BE2C (cell line): ENCODE data around the gene ZNF107.

Experiments used
- DNase-seq: peaks from one replicate; pipeline ENCODE4 v3.0.0-alpha.2; 2020
- H3K27me3 ChIP-seq: fragments of 250-450 bp; sonication (Bioruptor Pico); 2 replicates; pipeline ENCODE4 v1.5.1; 2020; ENCODE audit warnings: mild to moderate bottlenecking
- H3K36me3 ChIP-seq: fragments of 250-450 bp; sonication (Bioruptor Pico); 2 replicates; pipeline ENCODE4 v1.5.1; 2020; ENCODE audit warnings: mild to moderate bottlenecking
- H3K4me1 ChIP-seq: fragments of 250-450 bp; sonication (Bioruptor Pico); 2 replicates; pipeline ENCODE4 v1.5.1; 2020
- H3K4me3 ChIP-seq: 2 replicates; pipeline ENCODE4 v1.5.1; 2011; ENCODE audit warnings: low read depth, low read length
- H3K9me3 ChIP-seq: fragments of 250-450 bp; sonication (Bioruptor Pico); 2 replicates; pipeline ENCODE4 v1.5.1; 2020
- TF ChIP-seq, protein P1 (sequence below): IDR thresholded peaks from 2 replicates; pipeline ENCODE4 v1.5.1; 2012; ENCODE audit warnings: mild to moderate bottlenecking, low read depth, low read length

Gene ZNF107

DNA sequence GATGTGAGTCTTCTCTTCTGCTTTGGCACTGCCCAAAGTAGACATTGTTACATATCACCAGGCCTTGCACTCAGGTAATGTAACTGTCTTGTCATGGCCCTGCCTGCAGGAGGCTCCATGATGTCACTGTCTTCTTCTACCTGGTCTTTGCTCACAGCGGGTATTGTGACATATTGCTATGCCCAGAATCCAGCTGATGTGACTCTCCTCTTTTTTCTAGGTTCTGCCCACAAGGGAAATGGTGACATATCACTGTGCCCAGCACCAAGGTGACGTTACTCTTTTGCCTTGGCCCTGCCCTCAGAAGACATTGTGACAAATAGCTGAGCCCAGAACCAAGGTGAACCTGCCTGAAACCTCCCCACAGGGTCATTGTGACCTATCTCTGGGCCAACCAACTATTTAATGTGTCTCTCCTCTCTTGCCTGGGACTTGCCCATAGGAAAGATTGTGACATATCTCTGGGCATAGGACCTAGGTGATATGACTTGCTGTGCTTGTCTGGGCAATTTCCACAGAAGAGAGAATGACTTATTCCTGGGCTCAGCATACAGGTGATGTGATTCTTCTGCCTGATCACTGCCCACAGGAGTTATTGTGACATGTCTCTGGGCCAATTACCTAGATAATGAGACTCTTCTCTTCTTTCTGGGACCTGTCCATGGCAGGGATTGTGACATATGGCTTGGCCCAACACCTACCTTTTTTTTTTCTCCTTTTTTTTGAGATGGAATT lies 26.5 kb upstream of the ZNF107 start:
- TF ChIP-seq, protein P1, sequence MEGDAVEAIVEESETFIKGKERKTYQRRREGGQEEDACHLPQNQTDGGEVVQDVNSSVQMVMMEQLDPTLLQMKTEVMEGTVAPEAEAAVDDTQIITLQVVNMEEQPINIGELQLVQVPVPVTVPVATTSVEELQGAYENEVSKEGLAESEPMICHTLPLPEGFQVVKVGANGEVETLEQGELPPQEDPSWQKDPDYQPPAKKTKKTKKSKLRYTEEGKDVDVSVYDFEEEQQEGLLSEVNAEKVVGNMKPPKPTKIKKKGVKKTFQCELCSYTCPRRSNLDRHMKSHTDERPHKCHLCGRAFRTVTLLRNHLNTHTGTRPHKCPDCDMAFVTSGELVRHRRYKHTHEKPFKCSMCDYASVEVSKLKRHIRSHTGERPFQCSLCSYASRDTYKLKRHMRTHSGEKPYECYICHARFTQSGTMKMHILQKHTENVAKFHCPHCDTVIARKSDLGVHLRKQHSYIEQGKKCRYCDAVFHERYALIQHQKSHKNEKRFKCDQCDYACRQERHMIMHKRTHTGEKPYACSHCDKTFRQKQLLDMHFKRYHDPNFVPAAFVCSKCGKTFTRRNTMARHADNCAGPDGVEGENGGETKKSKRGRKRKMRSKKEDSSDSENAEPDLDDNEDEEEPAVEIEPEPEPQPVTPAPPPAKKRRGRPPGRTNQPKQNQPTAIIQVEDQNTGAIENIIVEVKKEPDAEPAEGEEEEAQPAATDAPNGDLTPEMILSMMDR, result no peak
- H3K4me3 ChIP-seq, result no peak overlapping the region
- H3K4me1 ChIP-seq, result no peaks in the 10 kb centered on the region
- no peak for DNase-seq
- no peaks in the 10 kb centered on the region for H3K27me3 ChIP-seq
- no peaks in the 10 kb centered on the region for H3K36me3 ChIP-seq
- H3K9me3 ChIP-seq, result no peaks in the 10 kb centered on the region

- Histone ChIP-seq H3K36me3 (no peaks in the 10 kb centered on the region), H3K4me1 (no peaks in the 10 kb centered on the region), H3K27me3 (no peaks in the 10 kb centered on the region), H3K9me3 (no peaks in the 10 kb centered on the region), H3K4me3 (no peak overlapping the region)
- no peak for DNase-seq
- TF ChIP-seq, protein P1, result no peak
Measured at GRCh38 chr7:64640504-64640903, 25.4 kb upstream of the ZNF107 start.

DNA sequence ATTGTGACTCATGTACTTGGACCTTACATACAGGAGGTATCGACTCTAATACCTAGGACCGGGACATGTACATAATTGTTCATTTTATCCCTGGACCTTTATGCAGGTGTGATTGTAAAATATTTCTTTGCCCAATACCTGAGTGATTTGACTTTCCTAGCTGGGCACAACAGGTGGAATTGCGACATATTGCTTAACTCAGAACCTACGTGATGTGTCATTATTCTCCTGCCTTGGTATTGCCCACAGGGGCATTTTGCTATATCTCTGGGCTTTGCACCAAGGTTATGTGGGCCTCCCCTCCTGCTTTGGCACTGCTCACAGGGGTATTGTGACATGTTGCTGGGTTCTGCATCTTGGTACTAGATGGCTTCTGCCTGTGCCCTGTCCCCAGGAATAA lies 23.9 kb upstream of the ZNF107 start:
- DNase-seq, result no peak
- no peaks in the 10 kb centered on the region for H3K36me3 ChIP-seq
- no peaks in the 10 kb centered on the region for H3K27me3 ChIP-seq
- H3K4me3 ChIP-seq, result no peak overlapping the region
- no peaks in the 10 kb centered on the region for H3K4me1 ChIP-seq
- TF ChIP-seq, protein P1, result no peak
- no peaks in the 10 kb centered on the region for H3K9me3 ChIP-seq

GRCh38 chr7:64642875-64643274 lies 23.1 kb upstream of the ZNF107 start:
- TF ChIP-seq, protein P1, result no peak
- H3K4me3 ChIP-seq, result no peak overlapping the region
- no peaks in the 10 kb centered on the region for H3K27me3 ChIP-seq
- DNase-seq, result no peak
- no peaks in the 10 kb centered on the region for H3K36me3 ChIP-seq
- no peaks in the 10 kb centered on the region for H3K4me1 ChIP-seq
- H3K9me3 ChIP-seq, result no peaks in the 10 kb centered on the region

DNA sequence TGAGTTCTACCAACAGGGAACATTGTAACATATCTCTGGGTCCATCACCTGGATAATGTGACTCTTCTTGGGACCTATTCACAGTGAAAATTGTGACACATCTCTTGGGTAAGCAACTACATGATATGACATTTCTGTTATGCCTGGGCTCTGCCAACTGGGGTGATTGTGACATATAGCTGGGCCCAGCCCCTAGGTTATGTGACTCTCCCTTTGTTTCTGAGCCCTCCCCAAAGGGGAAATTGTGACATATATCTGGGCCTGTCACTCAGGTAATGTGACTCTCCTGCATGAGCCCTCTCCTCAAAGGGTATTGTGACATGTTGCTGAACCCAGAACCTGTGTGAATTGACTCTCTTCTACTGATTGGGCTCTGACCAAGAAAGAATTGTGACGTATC lies 22.4 kb upstream of the ZNF107 start:
- Histone ChIP-seq H3K4me1 (no peaks in the 10 kb centered on the region), H3K9me3 (no peaks in the 10 kb centered on the region), H3K36me3 (no peaks in the 10 kb centered on the region), H3K4me3 (no peak overlapping the region), H3K27me3 (no peaks in the 10 kb centered on the region)
- no peak for DNase-seq
- TF ChIP-seq, protein P1, result no peak

- no peak overlapping the region for H3K4me3 ChIP-seq
- H3K9me3 ChIP-seq, result no peaks in the 10 kb centered on the region; the same call in 1 of the 2 replicates
- no peaks in the 10 kb centered on the region for H3K36me3 ChIP-seq
- H3K4me1 ChIP-seq, result no peaks in the 10 kb centered on the region
- no peak for DNase-seq
- TF ChIP-seq, protein P1, result no peak
- no peaks in the 10 kb centered on the region for H3K27me3 ChIP-seq
Measured at GRCh38 chr7:64651203-64651602, 14.7 kb upstream of the ZNF107 start.
